NCI-H524 (cell line): ENCODE measurements around the gene SND1.
A peak's percentile ranks its signal among the peaks of the same experiment; 100 is the strongest.

Experiments used
- DNase-seq, 2 experiments: peaks; one replicate each; lab custom pipeline; 2025; lab: John Stamatoyannopoulos, UW

SND1 gene

GRCh38 chr7:128017862-128018845, 366.2 kb downstream of the SND1 start:
- no peak for DNase-seq

DNA sequence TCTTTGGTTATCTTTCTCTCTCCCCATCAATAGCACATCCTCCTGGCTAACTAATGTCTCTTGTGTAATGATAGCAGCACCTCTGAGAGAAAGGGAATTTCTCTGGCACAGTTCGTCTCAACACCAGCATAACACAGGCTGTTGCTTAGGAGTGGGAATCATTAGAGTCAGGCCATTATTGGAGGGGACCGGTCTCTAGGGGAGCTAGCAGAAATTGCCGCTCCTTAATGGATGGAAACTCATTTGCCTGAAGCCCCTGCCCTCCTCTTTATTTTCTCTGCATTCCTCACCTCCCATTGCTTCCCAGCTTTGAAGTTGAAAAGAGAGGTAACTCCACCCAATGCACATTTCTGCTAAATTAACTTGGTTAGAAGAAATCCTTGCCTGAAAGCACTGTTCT, 367.3 kb downstream of the SND1 start:
- DNase-seq = no peak

DNA sequence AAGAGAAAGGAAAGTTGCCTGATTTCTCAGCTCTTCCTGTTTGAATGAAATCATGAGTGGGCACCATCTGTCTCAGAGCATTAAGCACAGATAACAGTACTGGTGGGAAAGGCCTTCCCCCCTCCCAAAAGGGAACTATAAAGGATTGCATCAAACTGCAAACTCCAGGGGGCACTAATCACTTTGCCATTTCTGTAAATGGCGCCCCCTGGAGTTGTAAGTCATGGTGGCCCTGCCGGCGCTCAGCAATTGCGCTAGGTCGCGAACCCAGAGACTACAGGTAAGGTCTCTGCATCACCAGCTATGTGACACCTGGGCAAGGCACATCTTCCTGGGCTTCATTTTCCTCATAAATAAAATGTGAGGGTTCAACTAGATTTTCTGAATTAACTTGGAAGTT, 368.2 kb downstream of the SND1 start:
- DNase-seq = peak; percentile 68 to 87

- no peak for DNase-seq
Measured at GRCh38 chr7:128021366-128021765, 369.4 kb downstream of the SND1 start.

- no peak for DNase-seq
Measured at GRCh38 chr7:128022631-128023532, 370.9 kb downstream of the SND1 start.

- DNase-seq = no peak
Measured at GRCh38 chr7:128024151-128024550, 372.2 kb downstream of the SND1 start.

GRCh38 chr7:128025380-128025779, 373.4 kb downstream of the SND1 start:
- no peak for DNase-seq

GRCh38 chr7:128025819-128026218, 373.8 kb downstream of the SND1 start:
- DNase-seq = no peak

- DNase-seq = no peak
Measured at GRCh38 chr7:128026551-128026950, 374.6 kb downstream of the SND1 start.

- peak in 1 of 2 experiments; percentile 38 for DNase-seq
Measured at GRCh38 chr7:128027485-128027980, 375.5 kb downstream of the SND1 start.

GRCh38 chr7:128029405-128029995, 377.5 kb downstream of the SND1 start:
- no peak for DNase-seq

DNA sequence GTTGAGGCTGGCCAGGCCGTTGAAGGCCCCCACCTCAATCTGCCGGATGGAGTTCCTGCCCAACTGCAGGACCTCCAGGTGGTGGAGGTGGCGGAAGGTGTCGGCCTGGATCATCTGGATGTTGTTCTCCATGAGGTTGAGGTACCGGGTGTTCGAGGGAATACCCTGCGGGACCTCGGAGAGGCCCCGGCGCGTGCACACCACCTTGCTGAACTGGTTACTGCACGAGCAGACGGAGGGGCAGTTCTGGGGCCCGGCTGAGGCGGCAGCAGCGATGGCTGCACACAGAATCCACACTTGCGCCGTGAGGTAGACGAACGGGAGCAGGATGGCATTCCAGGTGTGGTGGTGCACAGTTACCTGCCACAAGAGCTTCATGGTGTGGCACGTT, 378.3 kb downstream of the SND1 start:
- no peak for DNase-seq

DNA sequence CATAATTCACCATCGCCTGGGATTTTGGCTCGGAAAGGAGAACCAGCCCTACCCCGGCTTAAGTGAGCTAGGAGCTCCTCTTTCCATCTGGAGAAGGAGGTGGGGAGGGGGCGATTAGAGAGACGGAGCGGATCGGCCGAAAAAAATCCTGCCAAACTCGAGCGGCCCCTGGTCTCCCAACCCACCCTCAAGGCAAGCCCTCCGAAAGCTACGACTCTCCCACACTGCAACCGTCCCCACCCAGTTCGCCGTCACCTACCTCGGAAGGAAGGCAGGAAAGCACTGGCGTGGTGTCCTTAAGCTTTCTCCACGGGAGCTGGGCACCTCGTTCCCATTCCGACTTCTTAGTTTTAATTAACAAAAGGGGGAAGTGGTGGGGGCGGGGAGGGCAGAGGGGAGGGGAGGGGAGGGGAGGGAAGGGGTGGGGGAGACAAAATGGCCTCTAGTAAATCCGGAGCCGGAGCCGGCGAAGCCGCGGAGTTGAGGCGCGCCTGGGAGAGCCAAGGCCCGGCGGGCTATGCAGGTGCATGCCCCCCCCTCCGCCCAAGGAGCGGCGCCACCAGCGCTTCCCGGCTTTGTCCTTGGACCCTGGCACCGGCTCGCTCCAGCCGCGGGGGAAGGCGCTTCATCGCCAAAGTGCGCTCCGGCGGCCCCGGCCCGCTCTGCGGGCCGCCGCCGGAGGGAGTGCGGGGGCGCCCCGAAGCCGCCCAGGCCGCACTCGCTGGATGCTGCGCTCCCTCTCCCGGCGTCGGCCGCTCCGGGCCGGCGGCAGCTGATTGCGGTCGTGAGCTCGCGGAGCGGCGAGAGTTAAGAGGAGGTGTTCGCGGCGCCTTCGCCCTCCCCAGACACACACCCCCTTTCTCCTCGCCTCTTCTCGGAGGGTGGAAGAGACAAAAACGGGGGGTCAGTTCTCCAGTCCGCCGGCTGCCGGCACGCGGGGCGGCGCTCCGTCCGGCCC, 378.9 kb downstream of the SND1 start, which contains the start of gene LRRC4:
Gene LRRC4, minus strand, starts transcription at position 784 of the 958 bp plus-strand sequence. CDS start 797 bp downstream, outside the sequence.
- peak; percentile 47 to 58 for DNase-seq

DNA sequence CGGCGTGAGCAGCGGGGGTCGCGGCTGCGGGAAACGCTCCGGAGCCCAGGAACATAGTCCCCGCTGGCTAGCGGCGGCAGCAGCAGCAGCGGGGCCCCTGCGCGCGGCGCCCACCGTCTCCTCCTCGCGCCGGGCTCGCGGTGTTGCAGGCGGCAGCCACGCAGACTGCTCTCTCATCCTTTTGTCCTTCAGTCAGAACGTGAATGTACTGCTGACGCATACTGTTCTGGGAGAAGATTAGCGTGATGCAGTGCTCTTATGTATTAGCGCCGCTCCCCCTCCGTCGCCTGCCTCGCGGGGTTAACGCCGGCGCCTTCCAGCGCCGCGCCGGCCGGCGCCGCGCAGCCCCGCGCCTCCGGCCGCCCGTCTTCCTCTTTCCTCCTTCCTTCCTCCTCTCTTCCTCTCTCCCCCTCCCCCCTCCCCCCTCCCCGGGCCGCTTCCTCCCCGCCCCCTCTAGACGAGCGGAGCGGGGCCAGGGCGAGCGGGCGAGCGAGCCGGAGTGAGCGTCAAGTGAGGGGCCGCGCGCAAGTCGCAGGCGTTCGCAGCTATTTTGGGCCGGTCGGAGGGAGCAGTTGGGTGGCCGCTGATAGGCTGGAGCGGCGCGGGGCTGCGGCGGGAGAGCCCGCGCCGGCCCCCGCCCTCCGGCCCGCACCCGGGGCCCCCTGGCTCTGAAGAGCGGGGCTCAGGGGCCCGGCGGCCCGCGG, 380.1 kb downstream of the SND1 start:
- DNase-seq = peak; percentile 51 to 76

DNA sequence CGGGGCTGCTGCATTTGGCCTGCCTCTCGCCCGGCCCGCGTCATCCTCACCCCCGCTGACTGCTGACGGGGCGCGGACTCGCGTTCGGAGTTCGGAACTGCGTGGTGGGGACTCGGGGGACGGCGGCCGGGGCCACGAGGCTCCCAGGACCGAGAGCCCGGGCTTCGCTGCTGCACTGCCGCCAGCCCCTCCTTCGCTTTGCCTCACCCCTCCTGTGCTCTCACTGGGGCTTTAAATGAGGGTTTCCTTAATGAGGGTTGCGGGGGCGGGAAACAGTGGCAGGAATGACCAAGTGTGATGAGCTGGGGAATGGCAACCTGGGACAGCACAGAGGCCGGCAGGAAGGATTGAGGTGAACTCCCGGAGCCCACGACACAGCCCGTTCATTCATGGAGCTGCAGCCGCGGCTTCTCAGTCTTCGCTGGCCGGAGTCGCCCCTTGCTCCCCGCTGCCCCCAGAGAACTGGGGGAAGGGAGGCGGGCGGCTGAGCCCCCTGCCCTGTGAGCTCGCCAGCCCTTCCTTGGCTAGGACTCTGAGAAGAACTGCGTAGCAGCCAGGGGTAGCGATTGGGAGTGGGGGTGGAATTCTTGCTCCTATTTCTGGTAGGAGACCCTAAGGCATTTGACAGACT, 380.7 kb downstream of the SND1 start:
- DNase-seq = peak; percentile 10 to 40

- DNase-seq = no peak
Measured at GRCh38 chr7:128033246-128033645, 381.3 kb downstream of the SND1 start.

DNA sequence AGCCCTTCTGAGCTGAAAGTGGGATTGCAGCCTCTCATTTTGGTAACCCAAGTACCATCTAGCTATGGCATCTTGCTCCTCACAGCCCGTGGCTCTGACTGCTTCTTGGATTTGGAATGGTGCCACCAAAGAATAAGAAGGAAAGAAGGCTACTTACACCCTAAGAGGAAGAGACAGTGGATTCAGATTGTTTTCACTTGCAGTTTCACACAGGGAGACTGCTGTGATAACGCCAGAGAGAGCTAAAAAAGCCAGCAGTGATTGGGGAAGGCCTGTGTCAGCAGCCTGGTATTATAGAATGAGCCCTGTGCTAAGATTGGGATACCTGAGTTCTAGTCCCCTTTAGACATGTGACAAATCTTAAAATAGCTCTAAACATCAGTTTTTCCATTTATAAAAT, 382.8 kb downstream of the SND1 start:
- no peak for DNase-seq

GRCh38 chr7:128035712-128036111, 383.7 kb downstream of the SND1 start:
- peak; percentile 36 to 65 for DNase-seq

GRCh38 chr7:128036226-128036940, 384.4 kb downstream of the SND1 start:
- DNase-seq = no peak
